Right lung (tissue), 5 donors: ENCODE data around the gene VAC14. TPM values are rescaled to one million over a fixed set of nuclear protein-coding genes. Genes with fewer than 3 reads are reported as not detected.
"Not testable (repeated sequence)": the region's sequence is repeated elsewhere in the genome, so short reads cannot be mapped to it uniquely, and the experiment has no call there.

Experiments
- DNase-seq, 2 donors: peaks; one replicate each; pipeline ENCODE4 v3.0.0-alpha.2; 2013
- polyA plus RNA-seq, 5 donors: library from polyadenylated mRNA; unstranded; fragments of 120-200 nt; gene quantifications; one replicate each; pipeline versions ENCODE4 v1.2.1 to v1.2.3, GENCODE V29; 2013; ENCODE audit warnings: inconsistent platforms in 1 of 5, low replicate concordance in 1 of 5; ENCODE audit not compliant: insufficient read length in 5 of 5, insufficient read depth in 1 of 5

VAC14 gene
- polyA plus RNA-seq, 5 donors, result 21.7 to 30.8 (median 24.6) TPM

- DNase-seq, result no peak
These were observed 118.5 kb downstream of the VAC14 start for GRCh38 chr16:70682239-70683145.

GRCh38 chr16:70681382-70682238 lies 119.3 kb downstream of the VAC14 start:
- DNase-seq, result no peak

GRCh38 chr16:70680495-70681381 lies 120.2 kb downstream of the VAC14 start:
- DNase-seq, result no peak

GRCh38 chr16:70679671-70680494 lies 121.1 kb downstream of the VAC14 start:
- no peak for DNase-seq

- no peak for DNase-seq
These were observed 121.9 kb downstream of the VAC14 start for GRCh38 chr16:70678898-70679670.

GRCh38 chr16:70678121-70678897 lies 122.6 kb downstream of the VAC14 start:
- no peak for DNase-seq

- DNase-seq, result no peak
These were observed 123.3 kb downstream of the VAC14 start for GRCh38 chr16:70677499-70678120.

- DNase-seq, result no peak
These were observed 124.1 kb downstream of the VAC14 start for GRCh38 chr16:70676675-70677498.

GRCh38 chr16:70675851-70676513 lies 125.0 kb downstream of the VAC14 start:
- DNase-seq, result no peak

- no peak for DNase-seq
These were observed 126.5 kb downstream of the VAC14 start for GRCh38 chr16:70674221-70675014.

- DNase-seq, result not testable (repeated sequence)
These were observed 130.0 kb downstream of the VAC14 start for GRCh38 chr16:70670938-70671337.

- no peak for DNase-seq
These were observed 130.8 kb downstream of the VAC14 start for GRCh38 chr16:70670175-70670574.

- DNase-seq, result no peak
These were observed 134.9 kb downstream of the VAC14 start for GRCh38 chr16:70665806-70666735.

- DNase-seq, result no peak
These were observed 135.8 kb downstream of the VAC14 start for GRCh38 chr16:70665113-70665694.
